GM12892 (cell line): ENCODE measurements around the gene CNOT2.

Source experiments
- POLR2A ChIP-seq: IDR thresholded peaks from 2 replicates; pipeline ENCODE4 v1.6.1; 2011; ENCODE audit warnings: low read depth, low read length, control low read depth
- POLR2AphosphoS5 ChIP-seq: IDR thresholded peaks from 2 replicates; pipeline ENCODE4 v1.6.1; 2011; ENCODE audit warnings: low read depth, low read length, control low read depth
- TAF1 ChIP-seq: IDR thresholded peaks from 2 replicates; pipeline ENCODE4 v1.6.1; 2011; ENCODE audit warnings: low read depth, mild to moderate bottlenecking, control low read depth, low read length, borderline replicate concordance

GRCh38 chr12:70277973-70278372 lies 34.7 kb downstream of the CNOT2 start:
- TF ChIP-seq POLR2A: no peak
- TF ChIP-seq POLR2AphosphoS5: no peak
- no peak for TF ChIP-seq TAF1
